Esophagus muscularis mucosa (tissue), 4 donors: Measurements from ENCODE around the gene ELL2. TPM values are rescaled to one million over a fixed set of nuclear protein-coding genes. Genes with fewer than 3 reads are reported as not detected.

ENCODE experiments used
- DNase-seq: peaks from one replicate; pipeline ENCODE4 v3.0.0-alpha.2; 2017; ENCODE audit errors: extremely low spot score
- H3K27ac ChIP-seq, 4 donors: fragments of 200-600 bp; sonication (generic); replicated peaks in 1 of 4; 1 replicate in 3 of 4; 2 replicates in 1 of 4; pipeline ENCODE4 v1.5.1; 2016 to 2019; ENCODE audit warnings: mild to moderate bottlenecking in 1 of 4
- H3K27me3 ChIP-seq, 4 donors: fragments of 200-600 bp; sonication (generic); one replicate each; pipeline versions ENCODE4 v1.5.1 to v1.6.0; 2016 to 2019
- H3K36me3 ChIP-seq, 4 donors: fragments of 200-600 bp; sonication (generic); one replicate each; pipeline ENCODE4 v1.5.1; 2016 to 2019
- H3K4me1 ChIP-seq, 4 donors: fragments of 200-600 bp; sonication (generic); one replicate each; pipeline ENCODE4 v1.5.1; 2016 to 2019
- H3K4me3 ChIP-seq, 4 donors: fragments of 200-600 bp; sonication (generic); 1 replicate in 2 of 4; 2 replicates in 2 of 4; pipeline ENCODE4 v1.5.1; 2016 to 2019; ENCODE audit warnings: mild to moderate bottlenecking in 4 of 4, moderate library complexity in 1 of 4
- H3K9me3 ChIP-seq, 4 donors: fragments of 200-600 bp; sonication (generic); 1 replicate in 3 of 4; 2 replicates in 1 of 4; pipeline ENCODE4 v1.5.1; 2016 to 2019
- EP300 ChIP-seq: sonication (generic); formaldehyde crosslinking; IDR thresholded peaks from one replicate; pipeline ENCODE4 v1.6.1; 2017; ENCODE audit warnings: antibody characterized with exemption
- POLR2A ChIP-seq: fragments of 450-650 bp; IDR thresholded peaks from one replicate; pipeline ENCODE4 v1.6.1; 2017; ENCODE audit warnings: antibody characterized with exemption, moderate library complexity, mild to moderate bottlenecking, low read depth
- POLR2AphosphoS5 ChIP-seq, 2 donors: sonication (generic); formaldehyde crosslinking; IDR thresholded peaks; one replicate each; pipeline ENCODE4 v1.6.1; 2017; ENCODE audit warnings: antibody characterized with exemption in 2 of 2
- WGBS: methylation state at CpG from one replicate; pipeline ENCODE4 v1.1.5; 2018; 5-methylcytosine and 5-hydroxymethylcytosine counted together
- intact Hi-C: fragments of 100-400 bp; cut with DNase I; formaldehyde crosslinking; loops from one replicate; pipeline ENCODE4 v1.15.1; 2023
- total RNA-seq, 4 donors: library from RNA; depleted of rRNA; stranded (reverse); fragments of >200 nt; gene quantifications; one replicate each; pipeline versions ENCODE4 v1.1.0 to v1.2.1, GENCODE V29; 2016
- TF ChIP-seq, protein P1 (sequence below), 3 experiments: fragments of 200-600 bp in 2 of 3; fragments of 450-650 bp in 1 of 3; sonication (generic) in 2 of 3; IDR thresholded peaks; one replicate each; pipeline ENCODE4 v1.5.1; 2017 to 2019; ENCODE audit warnings: antibody characterized with exemption in 3 of 3, mild to moderate bottlenecking in 2 of 3, moderate library complexity in 1 of 3

ELL2 gene
- total RNA-seq, 4 donors from 2014 or later, result 38.8 to 51.5 (median 42.7) TPM

DNA sequence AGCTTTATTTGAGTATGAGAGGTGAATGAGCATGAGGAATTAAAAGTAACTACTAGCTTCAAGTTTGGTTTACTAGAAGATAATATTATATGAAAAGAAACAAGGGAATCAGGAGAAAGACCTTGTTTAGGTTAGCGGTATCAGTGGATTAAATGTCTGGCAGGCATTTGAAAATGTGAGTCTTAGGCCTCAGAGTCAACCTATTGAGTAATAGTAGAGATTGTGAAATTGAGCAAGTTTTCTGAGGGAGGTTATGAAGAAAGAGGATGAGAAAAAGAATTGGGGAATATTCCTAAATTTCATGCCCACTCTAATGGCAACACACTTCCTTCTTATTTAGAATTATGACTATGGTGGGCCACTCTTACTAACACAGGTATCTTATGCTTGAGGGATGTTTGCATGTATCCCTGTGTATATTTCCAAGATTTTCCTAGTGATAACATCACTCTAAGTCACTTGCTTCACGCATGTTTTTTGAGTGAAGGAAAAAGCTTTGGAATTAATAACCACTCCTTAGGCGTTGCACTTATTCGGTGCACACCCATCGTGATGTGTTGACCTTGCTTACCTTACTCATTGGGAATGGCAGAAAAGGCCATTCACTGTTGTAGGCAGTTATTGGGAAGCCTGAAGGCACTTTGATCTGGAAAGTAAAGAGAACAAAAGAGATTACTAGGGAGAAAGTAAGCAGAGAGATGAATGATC is 8.2 kb upstream of the ELL2 start:
- Histone ChIP-seq H3K36me3 (no peaks in the 10 kb centered on the region), H3K4me1 (no peaks in the 10 kb centered on the region), H3K27ac (no peak overlapping the region), H3K27me3 (no peaks in the 10 kb centered on the region), H3K4me3 (no peak overlapping the region), H3K9me3 (no peaks in the 10 kb centered on the region)
- TF ChIP-seq POLR2AphosphoS5 (IDR thresholded peaks at IDR 0.05) (no peak), EP300 (no peak), POLR2A (no peak)
- TF ChIP-seq, protein P1, sequence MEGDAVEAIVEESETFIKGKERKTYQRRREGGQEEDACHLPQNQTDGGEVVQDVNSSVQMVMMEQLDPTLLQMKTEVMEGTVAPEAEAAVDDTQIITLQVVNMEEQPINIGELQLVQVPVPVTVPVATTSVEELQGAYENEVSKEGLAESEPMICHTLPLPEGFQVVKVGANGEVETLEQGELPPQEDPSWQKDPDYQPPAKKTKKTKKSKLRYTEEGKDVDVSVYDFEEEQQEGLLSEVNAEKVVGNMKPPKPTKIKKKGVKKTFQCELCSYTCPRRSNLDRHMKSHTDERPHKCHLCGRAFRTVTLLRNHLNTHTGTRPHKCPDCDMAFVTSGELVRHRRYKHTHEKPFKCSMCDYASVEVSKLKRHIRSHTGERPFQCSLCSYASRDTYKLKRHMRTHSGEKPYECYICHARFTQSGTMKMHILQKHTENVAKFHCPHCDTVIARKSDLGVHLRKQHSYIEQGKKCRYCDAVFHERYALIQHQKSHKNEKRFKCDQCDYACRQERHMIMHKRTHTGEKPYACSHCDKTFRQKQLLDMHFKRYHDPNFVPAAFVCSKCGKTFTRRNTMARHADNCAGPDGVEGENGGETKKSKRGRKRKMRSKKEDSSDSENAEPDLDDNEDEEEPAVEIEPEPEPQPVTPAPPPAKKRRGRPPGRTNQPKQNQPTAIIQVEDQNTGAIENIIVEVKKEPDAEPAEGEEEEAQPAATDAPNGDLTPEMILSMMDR (IDR thresholded peaks at IDR 0.05), result no peak
- WGBS, result 95% methylated on average over 5 of the region's 5 CpGs
- intact Hi-C loops, result loop anchor here (10.0 kb wide), 1 partner anchor 305 kb away; no protein-coding TSS in a partner anchor
- no peak for DNase-seq

GRCh38 chr5:95969055-95969454 is 7.4 kb upstream of the ELL2 start:
- DNase-seq, result no peak
- TF ChIP-seq POLR2A (no peak), EP300 (no peak), POLR2AphosphoS5 (IDR thresholded peaks at IDR 0.05) (no peak)
- TF ChIP-seq, protein P1 (IDR thresholded peaks at IDR 0.05), result no peak
- no peaks in the 10 kb centered on the region for H3K9me3 ChIP-seq
- intact Hi-C loops, result loop anchor here (10.0 kb wide), 1 partner anchor 304 kb away; no protein-coding TSS in a partner anchor
- no peak overlapping the region for H3K27ac ChIP-seq
- WGBS, result 96% methylated on average over 5 of the region's 5 CpGs
- no peaks in the 10 kb centered on the region for H3K36me3 ChIP-seq
- H3K4me3 ChIP-seq, result no peak overlapping the region
- no peaks in the 10 kb centered on the region for H3K4me1 ChIP-seq
- no peaks in the 10 kb centered on the region for H3K27me3 ChIP-seq

GRCh38 chr5:95967236-95967635 is 5.6 kb upstream of the ELL2 start:
- H3K4me1 ChIP-seq, result peaks cover 0 to 5% (median 2%) of the 10 kb centered on the region in 4 donors
- intact Hi-C loops, result loop anchor here (10.0 kb wide), 1 partner anchor 302 kb away; no protein-coding TSS in a partner anchor
- H3K36me3 ChIP-seq, result no peaks in the 10 kb centered on the region
- WGBS, result 100% methylated on average over 1 of the region's 1 CpG
- H3K9me3 ChIP-seq, result no peaks in the 10 kb centered on the region
- DNase-seq, result no peak
- TF ChIP-seq POLR2A, result no peak
- TF ChIP-seq, protein P1 (IDR thresholded peaks at IDR 0.05), result no peak
- no peak for TF ChIP-seq POLR2AphosphoS5 (IDR thresholded peaks at IDR 0.05)
- TF ChIP-seq EP300, result no peak
- no peak overlapping the region for H3K27ac ChIP-seq
- no peak overlapping the region for H3K4me3 ChIP-seq
- no peaks in the 10 kb centered on the region for H3K27me3 ChIP-seq

DNA sequence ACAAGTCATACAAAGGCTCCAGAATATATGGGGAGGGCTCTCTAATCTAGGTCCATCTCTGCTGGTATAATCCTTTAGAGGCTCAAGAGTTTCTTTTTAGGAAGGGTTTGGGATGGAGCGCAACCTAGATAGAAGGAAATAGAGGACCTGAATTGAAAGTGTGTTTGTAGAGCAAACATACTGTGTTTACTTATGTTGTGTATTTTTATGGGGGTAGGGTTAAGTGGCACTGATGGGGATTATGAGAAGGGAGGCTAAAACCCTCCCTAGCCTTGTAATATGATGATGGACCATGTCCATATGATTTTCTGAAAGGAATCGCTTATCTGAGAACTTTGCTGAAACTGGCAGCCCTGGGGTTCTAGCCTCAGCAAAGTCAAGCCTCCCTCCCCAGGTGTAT is 4.4 kb upstream of the ELL2 start:
- Histone ChIP-seq H3K4me3 (no peak overlapping the region), H3K27ac (no peak overlapping the region), H3K36me3 (no peaks in the 10 kb centered on the region), H3K27me3 (no peaks in the 10 kb centered on the region), H3K9me3 (no peaks in the 10 kb centered on the region), H3K4me1 (peaks cover 0 to 8% (median 2%) of the 10 kb centered on the region in 4 donors)
- DNase-seq, result no peak
- TF ChIP-seq, protein P1 (IDR thresholded peaks at IDR 0.05), result no peak
- TF ChIP-seq POLR2AphosphoS5 (IDR thresholded peaks at IDR 0.05), result no peak
- TF ChIP-seq EP300, result no peak
- no peak for TF ChIP-seq POLR2A
- 100% methylated on average over 2 of the region's 2 CpGs for WGBS
- intact Hi-C loops, result loop anchor here (10.0 kb wide), 1 partner anchor 301 kb away; no protein-coding TSS in a partner anchor
